HepG2 (cell line): ENCODE results near the gene NTN5. TPM values are rescaled to one million over a fixed set of nuclear protein-coding genes. Genes with fewer than 3 reads are reported as not detected.

Experiments
- CBX1 ChIP-seq: IDR thresholded peaks from one replicate; pipeline ENCODE4 v1.6.1; 2016; ENCODE audit warnings: antibody characterized with exemption, low read depth
- DMTF1 ChIP-seq: sonication (generic); formaldehyde crosslinking; IDR thresholded peaks from 2 replicates; pipeline ENCODE4 v1.4.0; 2020; ENCODE audit warnings: mild to moderate bottlenecking, missing genetic modification reagents
- NPAS2 ChIP-seq: sonication (generic); formaldehyde crosslinking; IDR thresholded peaks from 2 replicates; pipeline ENCODE4 v1.8.0; 2022; ENCODE audit warnings: mild to moderate bottlenecking, missing genetic modification reagents, borderline replicate concordance
- PHB2 ChIP-seq: fragments of 450-650 bp; IDR thresholded peaks from 2 replicates; pipeline ENCODE4 v1.6.1; 2018; ENCODE audit not compliant: partially characterized antibody
- PPARG ChIP-seq: conservative IDR thresholded peaks from 2 replicates; pipeline ENCODE4 v1.6.1; 2016; ENCODE audit warnings: missing biosample characterization, missing genetic modification reagents
- RAD51 ChIP-seq: fragments of 450-650 bp; IDR thresholded peaks from 2 replicates; pipeline ENCODE4 v1.6.1; 2016; ENCODE audit warnings: borderline replicate concordance
- SNRNP70 ChIP-seq: fragments of 200-400 bp; formaldehyde crosslinking; IDR thresholded peaks from 2 replicates; pipeline ENCODE4 v1.6.1; 2017; ENCODE audit warnings: mild to moderate bottlenecking, low read depth, low read length, moderate library complexity
- SOX13 ChIP-seq, 3 experiments: fragments of 450-650 bp in 1 of 3; sonication (generic) in 1 of 3; formaldehyde crosslinking in 1 of 3; IDR thresholded peaks in 2 of 3; conservative IDR thresholded peaks in 1 of 3; 2 replicates each; pipeline versions ENCODE4 v1.5.0 to v1.6.1; 2016 to 2020; ENCODE audit warnings: antibody characterized with exemption in 1 of 3, mild to moderate bottlenecking in 1 of 3, missing compliant biosample characterization in 1 of 3, missing genetic modification reagents in 1 of 3, moderate library complexity in 1 of 3
- ZBTB4 ChIP-seq: sonication (generic); formaldehyde crosslinking; IDR thresholded peaks from 2 replicates; pipeline ENCODE4 v1.4.0; 2020; ENCODE audit warnings: missing genetic modification reagents, mild to moderate bottlenecking, borderline replicate concordance
- ZNF138 ChIP-seq: sonication (generic); formaldehyde crosslinking; IDR thresholded peaks from 2 replicates; pipeline ENCODE4 v1.5.0; 2020; ENCODE audit warnings: mild to moderate bottlenecking, low read depth, missing genetic modification reagents
- ZNF589 ChIP-seq: sonication (generic); formaldehyde crosslinking; conservative IDR thresholded peaks from 2 replicates; pipeline ENCODE4 v1.8.0; 2022; ENCODE audit warnings: mild to moderate bottlenecking, moderate library complexity, missing genetic modification reagents
- ZNF776 ChIP-seq: sonication (generic); formaldehyde crosslinking; IDR thresholded peaks from 2 replicates; pipeline ENCODE4 v1.4.0; 2020; ENCODE audit warnings: mild to moderate bottlenecking, missing genetic modification reagents
- polyA plus RNA-seq, 8 experiments: library from polyadenylated mRNA; depleted of rRNA in 3 of 8; stranded (reverse) in 7 of 8; unstranded in 1 of 8; fragments of >200 nt; fragmentation: Illumina TruSeq in 4 of 8; extraction: Trizol in 4 of 8; gene quantifications; 2 replicates each; pipeline versions ENCODE4 v1.2.1 to v1.2.3, GENCODE V29; 2011 to 2016; ENCODE audit warnings: low read depth in 4 of 8, missing spikeins in 1 of 8, mixed read lengths in 1 of 8; ENCODE audit not compliant: insufficient read depth in 1 of 8
- total RNA-seq, 5 experiments: library from RNA; depleted of rRNA; stranded (reverse); fragments of >200 nt; fragmentation: Illumina TruSeq; extraction: Trizol; gene quantifications; 2 replicates each; pipeline ENCODE4 v1.2.3, GENCODE V29; 2016; ENCODE audit warnings: low read depth in 1 of 5
- TF ChIP-seq, protein P1 (sequence below): sonication (generic); formaldehyde crosslinking; IDR thresholded peaks from 2 replicates; pipeline ENCODE4 v1.8.0; 2022; ENCODE audit warnings: mild to moderate bottlenecking, missing genetic modification reagents, borderline replicate concordance
- TF ChIP-seq, protein P2 (sequence below): sonication (generic); formaldehyde crosslinking; IDR thresholded peaks from 2 replicates; pipeline ENCODE4 v1.4.0; 2020; ENCODE audit warnings: missing genetic modification reagents
- TF ChIP-seq, protein P3 (sequence below): fragments of 450-650 bp; IDR thresholded peaks from 2 replicates; pipeline ENCODE4 v1.6.1; 2017

The NTN5 gene
- total and polyA plus RNA-seq, 2 of the 13 experiments (the other 11 are each of a cell fraction or from before 2014, with no cell fraction given), result 0.05 TPM; not detected in 1

DNA sequence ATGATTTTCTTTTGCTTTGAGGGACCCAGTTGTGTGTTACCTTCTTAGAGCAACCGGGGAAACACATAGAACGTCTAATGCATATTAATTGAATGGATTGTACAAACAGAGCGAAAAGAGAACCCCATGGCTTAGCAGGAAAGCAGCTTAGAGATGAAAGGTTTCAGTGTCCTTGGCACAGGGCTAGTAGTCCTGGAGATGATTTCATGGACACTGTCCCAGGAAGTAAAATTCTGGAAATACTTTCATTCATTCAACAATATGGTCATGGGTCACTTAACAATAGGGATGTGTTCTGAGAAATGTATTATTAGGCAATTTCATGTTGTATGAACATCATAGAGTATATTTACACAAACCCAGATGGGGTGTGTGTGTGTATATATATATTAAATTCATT, 13.3 kb upstream of the NTN5 start (continued):
- TF ChIP-seq ZBTB4 (CRISPR knock-in tag) (no peak), DMTF1 (CRISPR knock-in tag) (no peak), RAD51 (no peak), ZNF138 (no peak), CBX1 (no peak), NPAS2 (CRISPR knock-in tag) (no peak), ZNF776 (CRISPR knock-in tag) (no peak), ZNF589 (no peak), SOX13 (IDR thresholded peaks at IDR 0.05) (no peak), SOX13 (CRISPR knock-in tag; conservative IDR thresholded peaks at IDR 0.05 in 1 of 2, IDR thresholded peaks at IDR 0.05 in 1 of 2) (peak in 1 of 2 experiments; percentile 66; a peak in 1 of 4 replicates), PPARG (CRISPR knock-in tag) (0 out of 2 replicates have a peak, but pooled peaks have one; percentile 37), SNRNP70 (no peak), PHB2 (no peak)
- TF ChIP-seq, protein P1, sequence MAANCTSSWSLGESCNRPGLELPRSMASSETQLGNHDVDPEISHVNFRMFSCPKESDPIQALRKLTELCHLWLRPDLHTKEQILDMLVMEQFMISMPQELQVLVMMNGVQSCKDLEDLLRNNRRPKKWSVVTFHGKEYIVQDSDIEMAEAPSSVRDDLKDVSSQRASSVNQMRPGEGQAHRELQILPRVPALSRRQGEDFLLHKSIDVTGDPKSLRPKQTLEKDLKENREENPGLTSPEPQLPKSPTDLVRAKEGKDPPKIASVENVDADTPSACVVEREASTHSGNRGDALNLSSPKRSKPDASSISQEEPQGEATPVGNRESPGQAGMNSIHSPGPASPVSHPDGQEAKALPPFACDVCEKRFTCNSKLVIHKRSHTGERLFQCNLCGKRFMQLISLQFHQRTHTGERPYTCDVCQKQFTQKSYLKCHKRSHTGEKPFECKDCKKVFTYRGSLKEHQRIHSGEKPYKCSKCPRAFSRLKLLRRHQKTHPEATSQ (CRISPR knock-in tag), result no peak
- TF ChIP-seq, protein P2, sequence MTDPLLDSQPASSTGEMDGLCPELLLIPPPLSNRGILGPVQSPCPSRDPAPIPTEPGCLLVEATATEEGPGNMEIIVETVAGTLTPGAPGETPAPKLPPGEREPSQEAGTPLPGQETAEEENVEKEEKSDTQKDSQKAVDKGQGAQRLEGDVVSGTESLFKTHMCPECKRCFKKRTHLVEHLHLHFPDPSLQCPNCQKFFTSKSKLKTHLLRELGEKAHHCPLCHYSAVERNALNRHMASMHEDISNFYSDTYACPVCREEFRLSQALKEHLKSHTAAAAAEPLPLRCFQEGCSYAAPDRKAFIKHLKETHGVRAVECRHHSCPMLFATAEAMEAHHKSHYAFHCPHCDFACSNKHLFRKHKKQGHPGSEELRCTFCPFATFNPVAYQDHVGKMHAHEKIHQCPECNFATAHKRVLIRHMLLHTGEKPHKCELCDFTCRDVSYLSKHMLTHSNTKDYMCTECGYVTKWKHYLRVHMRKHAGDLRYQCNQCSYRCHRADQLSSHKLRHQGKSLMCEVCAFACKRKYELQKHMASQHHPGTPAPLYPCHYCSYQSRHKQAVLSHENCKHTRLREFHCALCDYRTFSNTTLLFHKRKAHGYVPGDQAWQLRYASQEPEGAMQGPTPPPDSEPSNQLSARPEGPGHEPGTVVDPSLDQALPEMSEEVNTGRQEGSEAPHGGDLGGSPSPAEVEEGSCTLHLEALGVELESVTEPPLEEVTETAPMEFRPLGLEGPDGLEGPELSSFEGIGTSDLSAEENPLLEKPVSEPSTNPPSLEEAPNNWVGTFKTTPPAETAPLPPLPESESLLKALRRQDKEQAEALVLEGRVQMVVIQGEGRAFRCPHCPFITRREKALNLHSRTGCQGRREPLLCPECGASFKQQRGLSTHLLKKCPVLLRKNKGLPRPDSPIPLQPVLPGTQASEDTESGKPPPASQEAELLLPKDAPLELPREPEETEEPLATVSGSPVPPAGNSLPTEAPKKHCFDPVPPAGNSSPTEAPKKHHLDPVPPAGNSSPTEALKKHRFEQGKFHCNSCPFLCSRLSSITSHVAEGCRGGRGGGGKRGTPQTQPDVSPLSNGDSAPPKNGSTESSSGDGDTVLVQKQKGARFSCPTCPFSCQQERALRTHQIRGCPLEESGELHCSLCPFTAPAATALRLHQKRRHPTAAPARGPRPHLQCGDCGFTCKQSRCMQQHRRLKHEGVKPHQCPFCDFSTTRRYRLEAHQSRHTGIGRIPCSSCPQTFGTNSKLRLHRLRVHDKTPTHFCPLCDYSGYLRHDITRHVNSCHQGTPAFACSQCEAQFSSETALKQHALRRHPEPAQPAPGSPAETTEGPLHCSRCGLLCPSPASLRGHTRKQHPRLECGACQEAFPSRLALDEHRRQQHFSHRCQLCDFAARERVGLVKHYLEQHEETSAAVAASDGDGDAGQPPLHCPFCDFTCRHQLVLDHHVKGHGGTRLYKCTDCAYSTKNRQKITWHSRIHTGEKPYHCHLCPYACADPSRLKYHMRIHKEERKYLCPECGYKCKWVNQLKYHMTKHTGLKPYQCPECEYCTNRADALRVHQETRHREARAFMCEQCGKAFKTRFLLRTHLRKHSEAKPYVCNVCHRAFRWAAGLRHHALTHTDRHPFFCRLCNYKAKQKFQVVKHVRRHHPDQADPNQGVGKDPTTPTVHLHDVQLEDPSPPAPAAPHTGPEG (CRISPR knock-in tag), result no peak
- TF ChIP-seq, protein P3, sequence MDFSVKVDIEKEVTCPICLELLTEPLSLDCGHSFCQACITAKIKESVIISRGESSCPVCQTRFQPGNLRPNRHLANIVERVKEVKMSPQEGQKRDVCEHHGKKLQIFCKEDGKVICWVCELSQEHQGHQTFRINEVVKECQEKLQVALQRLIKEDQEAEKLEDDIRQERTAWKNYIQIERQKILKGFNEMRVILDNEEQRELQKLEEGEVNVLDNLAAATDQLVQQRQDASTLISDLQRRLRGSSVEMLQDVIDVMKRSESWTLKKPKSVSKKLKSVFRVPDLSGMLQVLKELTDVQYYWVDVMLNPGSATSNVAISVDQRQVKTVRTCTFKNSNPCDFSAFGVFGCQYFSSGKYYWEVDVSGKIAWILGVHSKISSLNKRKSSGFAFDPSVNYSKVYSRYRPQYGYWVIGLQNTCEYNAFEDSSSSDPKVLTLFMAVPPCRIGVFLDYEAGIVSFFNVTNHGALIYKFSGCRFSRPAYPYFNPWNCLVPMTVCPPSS, result no peak
